Mucosa of descending colon (tissue), 3 donors: Measurements from ENCODE around the gene SPRED1. TPM values are rescaled to one million over a fixed set of nuclear protein-coding genes. Genes with fewer than 3 reads are reported as not detected.

Source experiments
- ATAC-seq: fragments of 200-7000 bp; cut with Tn5 transposase; one replicate; pipeline ENCODE4 v1.9.1; 2020; ENCODE audit warnings: mild to moderate bottlenecking, moderate library complexity
- DNase-seq, 3 donors: peaks; one replicate each; pipeline ENCODE4 v3.0.0-alpha.2; 2020
- H3K36me3 ChIP-seq: fragments of 200-600 bp; one replicate; pipeline ENCODE4 v1.8.0; 2021; ENCODE audit warnings: low read depth, mild to moderate bottlenecking
- H3K4me1 ChIP-seq: fragments of 200-600 bp; one replicate; pipeline ENCODE4 v1.8.0; 2021; ENCODE audit warnings: low read depth, mild to moderate bottlenecking
- H3K4me3 ChIP-seq: fragments of 200-600 bp; one replicate; pipeline ENCODE4 v1.8.0; 2021; ENCODE audit warnings: mild to moderate bottlenecking
- H3K9me3 ChIP-seq: fragments of 200-600 bp; one replicate; pipeline ENCODE4 v1.8.0; 2021; ENCODE audit warnings: mild to moderate bottlenecking
- intact Hi-C, 2 donors: fragments of 100-400 bp; cut with DNase I in 1 of 2; cut with micrococcal nuclease in 1 of 2; formaldehyde crosslinking; loops; one replicate each; pipeline versions ENCODE4 v1.11.0 to v1.11.1; 2022; cut with DNase I, micrococcal nuclease
- total RNA-seq, 3 donors: library from RNA; stranded (reverse); fragmentation: NEBNext Ultra II Directional in 2 of 3; extraction: Animal tissue kit (Norgen Biotek cat#: 25700) in 2 of 3; gene quantifications; one replicate each; pipeline versions ENCODE4 v1.2.1 to v1.2.4, GENCODE V29; 2021 to 2023
- TF ChIP-seq, protein P1 (sequence below): fragments of 200-600 bp; IDR thresholded peaks from one replicate; pipeline ENCODE4 v1.8.0; 2022; ENCODE audit warnings: antibody characterized with exemption, mild to moderate bottlenecking
- donor health status: DM: no; HTN: no; CAD: no; lungs with moderate emphysema.
- donor health status: DM: no; HTN: no; CAD: no.
- donor health status: DM: no; HTN: yes; CAD: no.

The SPRED1 gene
- total RNA-seq, 3 donors from 2014 or later, result 19.6 to 25.5 (median 23.1) TPM

DNA sequence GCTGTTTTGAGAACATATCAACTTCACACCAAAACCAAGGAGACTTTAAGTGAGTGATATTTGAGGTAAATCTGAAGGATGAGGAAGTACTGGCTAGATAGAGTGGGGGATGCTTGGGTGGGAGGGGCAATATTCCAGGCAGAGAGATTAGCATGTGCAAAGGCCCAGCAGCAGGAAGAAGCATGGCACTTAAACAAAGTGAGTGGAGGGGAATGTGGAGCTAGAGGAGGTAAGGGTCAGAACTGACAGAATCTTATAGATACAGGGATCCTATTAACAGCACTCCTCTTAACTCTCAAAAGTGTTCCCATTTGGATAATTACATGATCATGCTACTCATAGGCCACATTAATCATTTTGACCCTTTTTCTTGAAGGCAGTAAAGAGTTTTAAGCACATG is 41.4 kb upstream of the SPRED1 start:
- TF ChIP-seq, protein P1, sequence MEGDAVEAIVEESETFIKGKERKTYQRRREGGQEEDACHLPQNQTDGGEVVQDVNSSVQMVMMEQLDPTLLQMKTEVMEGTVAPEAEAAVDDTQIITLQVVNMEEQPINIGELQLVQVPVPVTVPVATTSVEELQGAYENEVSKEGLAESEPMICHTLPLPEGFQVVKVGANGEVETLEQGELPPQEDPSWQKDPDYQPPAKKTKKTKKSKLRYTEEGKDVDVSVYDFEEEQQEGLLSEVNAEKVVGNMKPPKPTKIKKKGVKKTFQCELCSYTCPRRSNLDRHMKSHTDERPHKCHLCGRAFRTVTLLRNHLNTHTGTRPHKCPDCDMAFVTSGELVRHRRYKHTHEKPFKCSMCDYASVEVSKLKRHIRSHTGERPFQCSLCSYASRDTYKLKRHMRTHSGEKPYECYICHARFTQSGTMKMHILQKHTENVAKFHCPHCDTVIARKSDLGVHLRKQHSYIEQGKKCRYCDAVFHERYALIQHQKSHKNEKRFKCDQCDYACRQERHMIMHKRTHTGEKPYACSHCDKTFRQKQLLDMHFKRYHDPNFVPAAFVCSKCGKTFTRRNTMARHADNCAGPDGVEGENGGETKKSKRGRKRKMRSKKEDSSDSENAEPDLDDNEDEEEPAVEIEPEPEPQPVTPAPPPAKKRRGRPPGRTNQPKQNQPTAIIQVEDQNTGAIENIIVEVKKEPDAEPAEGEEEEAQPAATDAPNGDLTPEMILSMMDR, result no peak
- intact Hi-C loops, result no loop called here
- ATAC-seq, result no peak
- no peaks in the 10 kb centered on the region for H3K9me3 ChIP-seq
- no peak for DNase-seq
- H3K4me1 ChIP-seq, result peaks cover 21% of the 10 kb centered on the region
- no peaks in the 10 kb centered on the region for H3K36me3 ChIP-seq
- no peak overlapping the region for H3K4me3 ChIP-seq

DNA sequence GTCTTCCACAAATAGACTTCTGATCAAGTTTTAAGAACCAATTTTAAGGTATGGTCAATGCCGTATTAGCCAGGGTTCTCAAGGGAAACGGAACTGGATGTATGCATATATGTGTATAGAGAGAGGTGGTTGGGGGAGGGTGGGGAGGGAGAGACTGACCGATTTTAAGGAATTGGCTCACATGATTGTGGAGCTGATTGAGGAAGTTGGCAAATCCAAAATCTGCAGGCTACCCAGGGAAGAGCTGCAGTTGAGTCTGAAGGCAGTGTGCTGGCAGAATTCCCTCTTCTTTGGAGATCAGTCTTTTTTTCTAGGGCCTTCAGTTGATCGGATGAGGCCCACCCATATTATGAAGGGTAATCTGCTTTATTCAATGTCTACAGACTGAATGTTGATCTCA is 40.8 kb upstream of the SPRED1 start:
- DNase-seq (no peak), ATAC-seq (no peak)
- Histone ChIP-seq H3K9me3 (no peaks in the 10 kb centered on the region), H3K4me3 (no peak overlapping the region), H3K4me1 (peaks cover 18% of the 10 kb centered on the region), H3K36me3 (no peaks in the 10 kb centered on the region)
- TF ChIP-seq, protein P1, result no peak
- intact Hi-C loops, result no loop called here

DNA sequence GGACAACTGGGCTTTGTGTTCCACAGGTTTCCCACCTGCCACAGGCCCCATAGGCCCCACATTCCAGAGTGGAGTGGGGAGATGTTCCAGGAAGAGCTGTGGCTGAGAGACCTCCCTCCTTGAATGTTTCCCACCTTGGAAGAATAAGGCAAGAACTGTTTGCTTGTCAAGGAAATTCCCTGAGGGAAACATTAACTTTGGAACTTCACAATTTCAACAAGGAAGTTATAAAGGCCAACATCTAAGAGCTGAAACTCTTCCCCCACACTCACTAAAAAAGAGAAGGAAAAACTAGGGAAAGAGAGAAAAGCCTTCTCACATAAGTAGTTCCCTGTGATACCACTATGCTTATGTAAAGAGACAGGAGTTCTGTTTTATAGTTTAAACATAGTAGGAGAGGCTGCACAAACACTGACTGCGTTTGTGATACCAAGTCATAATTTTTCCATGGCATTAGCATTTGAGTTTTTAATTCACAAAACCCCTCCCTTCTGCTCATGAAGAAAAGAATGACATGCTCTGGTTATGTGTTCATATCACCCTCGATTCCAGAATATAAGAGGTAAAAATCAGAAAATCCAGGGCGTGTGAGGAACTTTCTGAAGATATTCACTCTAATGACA is 39.8 kb upstream of the SPRED1 start:
- intact Hi-C loops, result no loop called here

DNA sequence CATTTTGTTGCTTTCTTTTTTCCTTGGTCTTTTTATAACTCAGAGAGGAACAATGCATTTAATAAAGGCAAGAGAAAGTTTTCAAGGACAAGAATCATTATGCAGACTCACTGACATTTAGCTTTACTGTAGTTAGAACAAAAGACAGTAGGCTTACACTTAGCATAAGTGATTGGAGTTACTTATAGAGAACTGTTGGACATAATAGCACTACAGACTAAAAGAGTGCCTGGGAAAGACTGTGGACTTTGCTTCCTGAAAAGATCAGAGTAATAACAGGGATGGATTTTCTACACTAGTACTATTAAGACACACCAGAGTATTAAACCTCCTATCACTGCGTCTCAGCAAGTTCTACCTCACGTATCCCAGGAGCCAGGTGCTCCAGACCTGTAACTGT is 39.3 kb upstream of the SPRED1 start:
- ATAC-seq, result peak; percentile 62
- TF ChIP-seq, protein P1, result no peak

More for the DNA sequence above, 39.8 kb upstream of the SPRED1 start:
- DNase-seq, result no peak
- no peaks in the 10 kb centered on the region for H3K36me3 ChIP-seq
- TF ChIP-seq, protein P1, result no peak
- peaks cover 15% of the 10 kb centered on the region for H3K4me1 ChIP-seq
- peak; percentile 60 for ATAC-seq
- no peaks in the 10 kb centered on the region for H3K9me3 ChIP-seq
- H3K4me3 ChIP-seq, result no peak overlapping the region

DNA sequence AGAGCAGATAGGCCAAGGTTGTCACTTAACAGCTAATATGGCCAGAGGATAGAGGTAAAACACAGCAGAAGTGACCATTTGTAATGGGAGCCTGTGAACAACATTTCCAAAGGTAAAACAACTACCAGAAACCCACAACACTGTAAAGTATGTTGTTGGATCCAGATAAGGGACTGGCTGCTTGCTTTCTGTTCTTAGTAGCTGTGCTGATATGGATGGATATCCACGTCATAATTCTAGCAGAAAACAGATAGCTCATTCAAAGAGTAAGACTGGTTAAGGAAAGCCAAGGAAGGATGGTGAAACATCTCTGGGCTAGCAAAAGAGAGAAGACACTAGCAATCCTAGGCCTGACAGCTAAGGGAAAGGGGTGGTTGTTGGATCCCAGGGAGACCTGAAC is 36.9 kb upstream of the SPRED1 start:
- no peaks in the 10 kb centered on the region for H3K9me3 ChIP-seq
- TF ChIP-seq, protein P1, result no peak
- ATAC-seq (no peak), DNase-seq (no peak)
- H3K36me3 ChIP-seq, result no peaks in the 10 kb centered on the region
- intact Hi-C loops, result no loop called here
- H3K4me1 ChIP-seq, result peaks cover 15% of the 10 kb centered on the region
- H3K4me3 ChIP-seq, result no peak overlapping the region

More for the DNA sequence above, 39.3 kb upstream of the SPRED1 start:
- Histone ChIP-seq H3K36me3 (no peaks in the 10 kb centered on the region), H3K4me3 (no peak overlapping the region), H3K9me3 (no peaks in the 10 kb centered on the region), H3K4me1 (peaks cover 15% of the 10 kb centered on the region)
- DNase-seq, result no peak
- intact Hi-C loops, result no loop called here

DNA sequence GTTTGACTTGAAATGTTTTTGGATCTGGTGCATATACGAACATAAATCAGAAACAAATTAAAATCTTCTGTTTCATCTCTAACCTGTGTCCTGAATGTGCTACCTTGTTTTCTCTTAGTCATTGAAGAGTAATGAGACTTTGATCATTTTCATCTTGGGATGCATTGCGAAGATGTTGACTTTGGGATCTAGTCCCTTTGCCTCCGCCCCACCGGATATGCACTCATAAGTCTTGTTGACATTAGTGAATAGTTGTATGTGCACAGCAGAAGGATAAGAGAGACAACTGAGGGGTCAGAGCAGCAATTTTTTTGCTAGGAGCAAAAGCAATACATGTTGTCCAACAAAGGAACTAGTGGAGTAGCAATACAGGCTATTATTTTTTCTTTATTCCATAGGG is 35.9 kb upstream of the SPRED1 start:
- intact Hi-C loops, result no loop called here
- Histone ChIP-seq H3K36me3 (no peaks in the 10 kb centered on the region), H3K9me3 (no peaks in the 10 kb centered on the region), H3K4me1 (peaks cover 15% of the 10 kb centered on the region), H3K4me3 (no peak overlapping the region)
- no peak for ATAC-seq
- no peak for DNase-seq
- TF ChIP-seq, protein P1, result no peak
